HG02798 (cell line): ENCODE data around the gene CWC27.

ENCODE experiments used
- ATAC-seq: cut with Tn5 transposase; IDR thresholded peaks from one replicate; pipeline ENCODE4 v1.9.1; 2021; ENCODE audit warnings: mild to moderate bottlenecking; ENCODE audit not compliant: unreplicated experiment, poor library complexity

CWC27 gene

GRCh38 chr5:64835266-64835665 lies 66.5 kb downstream of the CWC27 start:
- ATAC-seq: no peak

DNA sequence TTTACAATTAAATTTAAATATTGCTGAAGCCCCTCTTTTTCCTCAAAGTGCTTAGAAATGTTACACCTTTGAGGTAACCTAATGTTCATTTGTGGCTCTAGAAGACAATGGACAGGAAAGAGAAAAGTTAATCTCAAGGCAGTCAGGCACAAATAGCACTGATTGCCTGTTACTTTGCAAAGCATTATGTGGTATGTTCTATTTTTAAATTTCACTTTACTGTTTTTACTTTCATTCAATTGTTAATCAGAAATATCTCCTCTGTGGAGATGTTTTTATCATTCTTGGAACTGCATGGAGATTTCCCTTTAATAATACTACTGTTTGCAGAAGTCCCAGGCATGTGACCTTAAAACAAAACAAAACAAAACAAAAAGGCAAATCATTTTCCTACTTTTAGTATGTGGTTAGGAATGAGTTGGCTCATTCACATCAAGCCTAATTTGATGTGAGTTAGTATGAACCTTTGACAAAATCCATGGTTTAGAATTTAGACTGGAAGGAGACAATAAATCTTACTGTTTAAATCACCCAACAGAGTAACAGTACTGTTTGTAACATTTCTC lies 67.5 kb downstream of the CWC27 start:
- no peak for ATAC-seq

- no peak for ATAC-seq
These were observed 68.1 kb downstream of the CWC27 start for GRCh38 chr5:64836786-64837185.

DNA sequence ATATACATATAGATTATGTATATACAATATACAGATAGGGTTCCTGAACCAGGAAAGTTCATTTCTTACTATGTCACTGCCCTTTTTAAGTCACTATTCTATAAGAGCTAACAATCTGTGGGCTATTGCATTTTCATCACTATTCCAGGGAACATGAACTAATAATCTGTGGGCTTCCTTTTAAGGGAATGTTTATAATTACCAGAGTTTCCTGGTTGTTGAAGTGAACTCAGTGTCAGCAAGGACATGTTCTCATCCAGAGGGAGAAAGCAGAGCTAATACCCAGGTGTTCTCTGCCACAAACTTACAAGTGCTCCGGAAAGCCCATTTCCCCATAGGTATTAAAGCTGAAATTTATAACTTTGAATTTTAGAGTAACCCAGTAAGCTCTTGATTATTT lies 69.6 kb downstream of the CWC27 start:
- no peak for ATAC-seq

DNA sequence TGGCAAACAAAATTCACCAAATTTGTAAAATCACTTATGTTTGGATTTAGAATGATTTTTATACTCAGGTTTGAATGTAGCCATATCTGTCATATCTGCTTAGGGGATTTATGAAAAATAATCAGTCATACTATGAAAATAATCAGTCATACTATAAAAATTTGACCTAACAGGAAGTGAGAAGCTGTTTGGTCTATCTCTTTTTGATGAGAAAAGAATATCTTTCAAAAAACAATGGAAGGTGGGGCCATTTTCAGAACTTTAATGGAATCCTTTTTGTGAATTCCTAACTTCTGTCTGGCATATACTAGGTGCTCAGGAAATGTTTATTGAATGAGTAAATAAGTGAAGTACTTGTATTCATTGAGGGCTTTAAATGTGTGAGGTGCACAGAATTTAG lies 70.1 kb downstream of the CWC27 start:
- no peak for ATAC-seq

- no peak for ATAC-seq
These were observed 71.2 kb downstream of the CWC27 start for GRCh38 chr5:64839936-64840335.

- no peak for ATAC-seq
These were observed 72.2 kb downstream of the CWC27 start for GRCh38 chr5:64840958-64841357.

DNA sequence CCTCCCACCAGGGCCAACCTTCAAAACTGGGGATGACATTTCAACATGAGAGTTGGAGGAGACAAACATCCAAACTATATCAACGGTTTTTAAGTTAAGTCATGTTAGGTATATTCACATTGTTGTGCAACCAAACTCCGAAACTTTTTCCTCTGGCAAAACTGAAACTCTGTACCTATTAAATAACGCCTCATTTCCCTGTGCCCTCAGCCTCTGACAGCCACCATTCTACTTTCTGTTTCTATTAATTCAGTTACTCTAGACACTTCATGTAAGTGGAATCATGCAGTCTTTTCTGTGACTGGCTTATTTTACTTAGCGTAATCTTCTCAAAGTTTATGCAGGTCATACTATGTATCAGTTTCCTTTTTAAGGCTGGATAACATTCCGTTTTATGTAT lies 85.0 kb downstream of the CWC27 start:
- ATAC-seq: no peak

DNA sequence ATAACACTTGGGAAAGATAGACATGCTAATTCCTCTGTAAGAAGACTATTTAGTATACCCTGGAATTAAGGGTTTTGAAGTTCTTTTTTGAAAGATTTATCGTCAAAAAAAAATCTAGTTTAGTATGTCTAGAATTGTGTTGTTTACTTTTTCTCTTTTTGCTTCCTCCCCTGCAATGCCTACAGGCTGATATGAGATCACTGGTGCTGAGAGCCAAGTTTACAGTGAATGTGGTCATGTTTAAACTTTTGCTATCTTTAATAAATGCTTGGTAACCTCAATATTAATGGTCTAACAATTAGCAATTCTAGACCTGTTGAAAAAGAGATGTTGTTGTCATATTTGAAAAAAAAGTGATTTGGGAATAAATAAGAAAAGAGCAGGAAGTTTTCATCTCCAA lies 86.1 kb downstream of the CWC27 start:
- ATAC-seq: no peak

DNA sequence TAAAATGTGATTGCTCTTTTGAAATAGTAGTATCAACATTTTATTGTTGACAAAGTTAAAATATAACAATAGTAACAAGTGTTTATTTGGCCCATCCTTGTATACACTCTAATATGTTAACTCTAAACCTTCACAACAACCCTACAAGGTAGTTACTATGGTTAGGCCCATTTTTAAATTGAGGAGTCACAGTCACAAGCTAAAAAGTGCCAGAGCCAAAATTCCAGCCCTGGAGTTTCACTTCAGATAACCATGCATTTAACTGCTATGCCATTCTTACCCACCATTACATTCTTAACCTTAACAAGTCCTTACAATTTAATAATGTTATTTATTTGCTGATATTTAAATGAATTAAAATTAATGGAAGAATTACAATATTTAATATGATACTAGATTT lies 91.2 kb downstream of the CWC27 start:
- ATAC-seq: no peak

DNA sequence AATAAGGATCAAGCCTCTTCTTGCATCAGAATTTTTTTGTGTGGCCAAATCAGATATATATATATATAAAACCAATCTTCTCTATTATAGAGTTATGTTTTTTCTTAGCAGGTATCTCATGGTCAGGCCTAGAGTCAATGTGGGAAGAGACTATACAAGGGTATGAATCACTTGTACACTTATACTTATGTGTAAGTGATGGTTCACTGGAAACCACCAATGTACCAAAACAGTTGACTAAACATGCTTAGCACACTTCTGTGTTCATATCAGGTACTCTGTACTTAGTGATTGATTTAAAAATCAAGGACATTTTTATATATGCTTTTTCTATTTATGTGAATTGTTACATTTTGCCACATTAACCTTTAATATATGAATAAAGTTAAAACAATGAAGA lies 92.6 kb downstream of the CWC27 start:
- no peak for ATAC-seq

DNA sequence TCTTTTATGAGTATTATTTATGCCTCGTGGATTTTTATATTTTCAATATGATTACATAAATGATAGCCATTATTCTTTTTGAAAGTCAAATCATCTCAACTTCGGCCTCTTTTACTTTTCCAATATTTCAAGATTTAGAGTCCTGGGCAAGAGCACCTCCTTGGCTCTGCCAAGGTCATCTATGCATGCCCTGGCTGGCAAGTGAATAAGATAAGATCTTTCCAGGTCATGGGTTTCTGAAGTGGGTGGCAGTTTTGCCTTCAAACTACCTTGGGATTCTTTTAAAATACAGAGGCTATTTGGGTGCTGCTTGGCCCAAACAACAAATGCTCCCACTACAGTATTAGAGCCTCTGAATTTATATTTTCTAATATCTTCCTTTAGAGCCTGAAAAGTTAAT lies 95.4 kb downstream of the CWC27 start:
- ATAC-seq: no peak

DNA sequence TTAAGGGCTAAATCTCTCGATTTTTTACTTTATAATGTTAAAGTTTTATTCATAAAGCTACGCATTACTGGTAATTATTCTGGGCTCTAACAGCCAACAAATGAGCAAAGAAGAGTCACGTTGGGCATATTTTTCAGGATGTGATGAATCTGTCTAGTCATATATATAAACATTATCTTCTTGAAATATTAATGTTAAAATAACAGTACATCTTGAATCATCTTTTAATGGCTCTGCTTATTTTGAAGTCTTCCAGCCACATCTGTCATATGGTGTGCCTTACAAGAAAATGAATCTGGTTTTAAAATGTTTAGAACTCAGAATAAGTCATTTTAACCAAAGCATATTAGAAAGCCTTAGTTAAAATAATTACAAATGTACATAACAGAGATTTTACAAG lies 96.9 kb downstream of the CWC27 start:
- ATAC-seq: no peak

- no peak for ATAC-seq
These were observed 100.7 kb downstream of the CWC27 start for GRCh38 chr5:64869419-64869818.

GRCh38 chr5:64872044-64872443 lies 103.3 kb downstream of the CWC27 start:
- ATAC-seq: no peak

DNA sequence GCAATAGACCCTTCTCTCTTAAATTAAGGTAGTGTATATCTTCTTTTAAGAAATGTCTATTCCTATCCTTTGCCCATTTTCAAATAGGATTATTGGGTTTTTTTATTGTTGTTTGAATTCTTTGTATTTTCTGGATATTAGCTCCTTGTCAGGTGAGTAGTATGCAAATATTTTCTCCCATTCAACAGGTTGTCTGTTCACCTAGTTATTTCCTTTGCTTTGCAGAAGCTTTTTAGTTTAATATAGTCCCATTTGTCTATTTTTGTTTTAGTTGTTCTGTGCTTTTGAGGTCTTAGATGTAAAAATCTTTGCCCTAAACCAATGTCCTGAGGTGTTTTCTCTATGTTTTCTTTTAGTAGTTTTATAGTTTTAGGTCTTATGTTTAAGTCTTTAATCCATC lies 104.7 kb downstream of the CWC27 start:
- ATAC-seq: no peak

DNA sequence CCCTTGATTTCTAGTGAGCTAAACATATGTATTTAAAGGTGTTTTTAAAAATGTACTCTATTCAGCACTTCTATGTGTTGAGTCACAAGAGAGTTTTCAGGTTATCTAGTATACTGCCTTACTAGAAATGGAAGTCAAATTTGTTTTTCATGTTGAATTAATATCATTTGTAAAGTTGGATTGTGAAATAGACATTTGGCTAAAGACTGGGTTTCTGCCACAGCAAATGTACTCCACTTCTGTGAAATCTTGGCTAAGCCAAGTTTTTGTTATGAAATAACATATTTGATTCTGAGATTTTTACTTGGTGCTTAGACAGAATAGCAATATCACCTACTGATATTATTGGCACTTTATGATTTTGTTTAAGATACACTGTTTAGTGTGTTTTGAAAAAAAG lies 106.0 kb downstream of the CWC27 start:
- ATAC-seq: no peak

DNA sequence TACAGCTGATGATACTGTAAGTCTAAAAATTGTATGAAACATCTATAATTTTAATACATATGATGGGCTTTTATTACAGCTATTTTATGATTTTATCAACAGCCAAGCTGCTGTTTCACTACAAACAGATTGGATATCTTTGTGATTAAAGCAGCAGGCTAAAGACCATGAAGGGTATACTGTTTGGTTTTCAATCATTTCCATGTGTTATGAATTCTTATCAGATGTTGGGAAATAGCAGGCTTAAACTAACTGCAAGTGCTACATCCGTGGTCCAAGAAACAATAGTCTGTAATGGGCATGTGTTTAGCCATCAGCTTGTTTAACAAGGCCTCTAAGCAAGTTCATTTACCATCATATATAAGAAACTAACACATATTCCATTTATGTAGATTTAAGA lies 107.5 kb downstream of the CWC27 start:
- no peak for ATAC-seq

DNA sequence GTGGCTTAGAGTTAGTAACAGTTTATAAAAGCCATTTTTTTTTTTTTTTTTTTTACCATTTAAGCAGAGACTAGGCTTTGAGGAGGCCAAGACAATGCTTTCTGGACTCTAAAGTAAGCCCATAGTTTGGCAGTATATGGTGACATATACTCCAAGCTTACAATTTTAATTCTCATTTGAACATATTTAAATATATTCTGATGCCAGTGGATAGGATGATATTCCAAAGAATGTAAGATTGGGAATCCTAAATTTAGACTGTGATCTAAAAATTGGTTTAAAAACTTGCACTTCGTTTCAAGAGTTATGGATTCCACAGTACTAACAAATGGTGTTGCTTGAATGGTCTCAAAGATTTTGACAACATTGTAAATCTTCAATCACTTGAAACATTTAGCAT lies 112.1 kb downstream of the CWC27 start:
- no peak for ATAC-seq

- ATAC-seq: no peak
These were observed 115.2 kb downstream of the CWC27 start for GRCh38 chr5:64883912-64884311.

DNA sequence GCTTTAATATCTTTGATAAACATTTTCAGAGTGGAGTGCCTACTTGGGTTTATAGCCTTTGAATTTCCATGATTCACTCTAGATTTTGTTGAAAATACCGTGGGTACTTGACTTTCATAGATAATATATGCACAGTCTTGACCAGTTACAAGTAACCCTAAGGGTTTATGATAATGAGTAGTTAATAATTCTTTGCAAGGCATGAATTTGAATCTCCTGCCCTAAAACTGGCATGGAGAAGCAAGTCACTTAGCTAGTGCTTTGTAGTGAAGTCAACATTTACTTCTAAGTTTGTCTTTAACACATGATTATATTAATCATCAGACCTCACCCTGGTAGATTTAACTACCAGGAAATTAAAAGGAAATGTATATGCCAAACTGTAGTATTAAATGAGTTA lies 115.8 kb downstream of the CWC27 start:
- ATAC-seq: no peak

GRCh38 chr5:64887910-64888309 lies 119.2 kb downstream of the CWC27 start:
- ATAC-seq: no peak

DNA sequence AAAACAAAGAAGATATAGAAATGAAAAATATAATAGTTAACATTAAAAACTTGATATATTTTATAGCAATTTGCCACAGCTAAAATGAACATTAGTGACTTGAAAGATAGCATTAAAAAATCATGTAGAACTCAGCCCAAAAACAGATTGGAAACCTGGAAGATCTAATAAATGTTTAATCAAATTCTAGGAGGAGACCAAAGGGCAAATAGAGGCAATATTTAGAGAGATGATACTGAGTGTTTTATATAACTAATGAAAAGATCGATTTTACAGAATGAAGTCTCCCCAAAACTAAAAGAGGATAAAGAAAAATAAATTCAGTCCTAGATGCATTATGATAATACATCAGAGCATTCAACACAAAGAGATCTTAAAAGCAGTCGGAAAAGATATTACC lies 127.0 kb downstream of the CWC27 start:
- ATAC-seq: no peak
